H1 (cell line): ENCODE measurements around the gene HTR5A. TPM values are rescaled to one million over a fixed set of nuclear protein-coding genes. Genes with fewer than 3 reads are reported as not detected.

ENCODE experiments used
- CTCF ChIA-PET: fragments of 300-600 bp; sonication (Branson Sonifier 250); formaldehyde crosslinking; loops from one replicate; lab custom pipeline; 2021; ENCODE audit not compliant: partially characterized antibody; lab: Charles Lee
- POLR2A ChIA-PET: fragments of 300-600 bp; sonication (Branson Sonifier 250); formaldehyde crosslinking; loops from one replicate; lab custom pipeline; 2021; ENCODE audit warnings: inconsistent platforms; ENCODE audit not compliant: partially characterized antibody; lab: Charles Lee
- DNase-seq, 2 experiments: peaks; one replicate each; pipeline versions ENCODE4 v3.0.0 to v3.0.0-alpha.2; 2010 to 2022; ENCODE audit warnings: low spot score in 2 of 2, low read depth in 1 of 2, mixed read lengths in 1 of 2
- FAIRE-seq: peaks from 2 replicates; lab custom pipeline; 2011; peaks lifted over from hg19 to GRCh38; lab: Jason Lieb, UNC
- H2AFZ ChIP-seq: 2 replicates; pipeline ENCODE4 v1.8.1; 2012; ENCODE audit warnings: low read length, inconsistent platforms
- H2AK5ac ChIP-seq: 2 replicates; pipeline ENCODE4 v1.6.1; 2013; ENCODE audit warnings: low read depth, low read length
- H2BK120ac ChIP-seq: replicated peaks from 2 replicates; pipeline ENCODE3; 2013; ENCODE audit warnings: low read depth, low read length, inconsistent platforms
- H2BK12ac ChIP-seq: 2 replicates; pipeline ENCODE4 v1.6.1; 2013; ENCODE audit warnings: low read depth, low read length
- H2BK15ac ChIP-seq: 2 replicates; pipeline ENCODE4 v1.6.1; 2013; ENCODE audit warnings: low read length
- H2BK20ac ChIP-seq: 2 replicates; pipeline ENCODE4 v1.6.1; 2013; ENCODE audit warnings: low read length
- H2BK5ac ChIP-seq: 2 replicates; pipeline ENCODE4 v1.6.1; 2013; ENCODE audit warnings: low read depth, low read length
- H3K14ac ChIP-seq: 2 replicates; pipeline ENCODE4 v1.6.1; 2013; ENCODE audit warnings: inconsistent platforms; ENCODE audit not compliant: insufficient read length
- H3K18ac ChIP-seq: 2 replicates; pipeline ENCODE4 v1.6.1; 2013; ENCODE audit warnings: low read length; ENCODE audit errors: extremely low read depth
- H3K23ac ChIP-seq: 2 replicates; pipeline ENCODE4 v1.6.1; 2013; ENCODE audit warnings: inconsistent platforms; ENCODE audit not compliant: insufficient read length
- H3K23me2 ChIP-seq: 2 replicates; pipeline ENCODE4 v1.6.1; 2013; ENCODE audit warnings: low read depth, low read length
- H3K27ac ChIP-seq: 2 replicates; pipeline ENCODE4 v1.6.1; 2011; ENCODE audit warnings: low read depth, low read length, inconsistent platforms
- H3K27me3 ChIP-seq, 4 experiments: replicated peaks in 1 of 4; 1 replicate in 1 of 4; 2 replicates in 3 of 4; pipeline versions ENCODE4 v1.6.1 to v1.8.1; 2011 to 2013; ENCODE audit warnings: low read length in 3 of 4, mild to moderate bottlenecking in 3 of 4, inconsistent platforms in 2 of 4, mixed read lengths in 2 of 4, moderate library complexity in 1 of 4; ENCODE audit not compliant: control insufficient read depth in 3 of 4, insufficient read depth in 3 of 4; ENCODE audit errors: extremely low read depth in 1 of 4
- H3K36me3 ChIP-seq, 4 experiments: 2 replicates each; pipeline versions ENCODE4 v1.6.1 to v1.8.1; 2011 to 2013; ENCODE audit warnings: mild to moderate bottlenecking in 4 of 4, low read length in 3 of 4, moderate library complexity in 2 of 4, control low read depth in 1 of 4, inconsistent platforms in 1 of 4; ENCODE audit not compliant: insufficient read depth in 4 of 4, control insufficient read depth in 2 of 4
- H3K4ac ChIP-seq: replicated peaks from 2 replicates; pipeline ENCODE3; 2013; ENCODE audit warnings: low read length, low read depth, mixed read lengths, inconsistent platforms; ENCODE audit not compliant: insufficient read length
- H3K4me1 ChIP-seq, 4 experiments: replicated peaks in 1 of 4; 1 replicate in 1 of 4; 2 replicates in 3 of 4; pipeline versions ENCODE4 v1.6.1 to v1.8.1; 2011 to 2013; ENCODE audit warnings: low read length in 3 of 4, inconsistent platforms in 2 of 4, mixed read lengths in 1 of 4; ENCODE audit not compliant: insufficient read depth in 4 of 4, control insufficient read depth in 3 of 4
- H3K4me2 ChIP-seq, 2 experiments: 2 replicates each; pipeline versions ENCODE4 v1.6.1 to v1.8.1; 2011 to 2013; ENCODE audit warnings: low read depth in 2 of 2, low read length in 2 of 2, control low read depth in 1 of 2, inconsistent platforms in 1 of 2, mild to moderate bottlenecking in 1 of 2; ENCODE audit not compliant: insufficient read depth in 1 of 2
- H3K4me3 ChIP-seq, 4 experiments: fragments of 200-600, 300-600 bp in 1 of 4; sonication (generic), shearing (Covaris generic), sonication (Bioruptor Twin) in 1 of 4; 2 replicates each; pipeline versions ENCODE4 v1.5.1 to v1.8.1; 2011 to 2016; ENCODE audit warnings: low read length in 4 of 4, low read depth in 3 of 4, control low read depth in 2 of 4, inconsistent platforms in 2 of 4, mild to moderate bottlenecking in 2 of 4, mixed read lengths in 1 of 4, moderate library complexity in 1 of 4; ENCODE audit not compliant: insufficient read depth in 2 of 4; ENCODE audit errors: extremely low read depth in 1 of 4
- H3K56ac ChIP-seq: replicated peaks from 2 replicates; pipeline ENCODE3; 2013; ENCODE audit warnings: low read depth, mild to moderate bottlenecking, mixed read lengths, low read length, inconsistent platforms; ENCODE audit not compliant: insufficient read length
- H3K79me1 ChIP-seq: 2 replicates; pipeline ENCODE4 v1.6.1; 2013; ENCODE audit warnings: low read depth, low read length, control low read depth
- H3K79me2 ChIP-seq, 2 experiments: 2 replicates each; pipeline versions ENCODE4 v1.6.1 to v1.8.1; 2012 to 2013; ENCODE audit warnings: low read length in 2 of 2, mild to moderate bottlenecking in 2 of 2, inconsistent platforms in 1 of 2; ENCODE audit not compliant: insufficient read depth in 2 of 2, control insufficient read depth in 1 of 2
- H3K9ac ChIP-seq, 4 experiments: replicated peaks in 1 of 4; 1 replicate in 1 of 4; 2 replicates in 3 of 4; pipeline versions ENCODE4 v1.6.1 to v1.8.1; 2011 to 2013; ENCODE audit warnings: low read depth in 3 of 4, low read length in 3 of 4, control low read depth in 2 of 4, mild to moderate bottlenecking in 2 of 4, moderate library complexity in 2 of 4, inconsistent platforms in 1 of 4; ENCODE audit errors: extremely low read depth in 1 of 4
- H3K9me3 ChIP-seq, 2 experiments: 2 replicates each; pipeline versions ENCODE4 v1.6.1 to v1.8.1; 2012 to 2013; ENCODE audit warnings: mild to moderate bottlenecking in 2 of 2, moderate library complexity in 2 of 2, control low read depth in 1 of 2, inconsistent platforms in 1 of 2, low read depth in 1 of 2, low read length in 1 of 2, mixed read lengths in 1 of 2; ENCODE audit not compliant: insufficient read depth in 2 of 2
- H4K20me1 ChIP-seq, 2 experiments: replicated peaks in 1 of 2; 2 replicates each; pipeline versions ENCODE3 to v1.8.1; 2011 to 2013; ENCODE audit warnings: inconsistent platforms in 2 of 2, low read length in 2 of 2, mild to moderate bottlenecking in 1 of 2; ENCODE audit not compliant: insufficient read depth in 2 of 2, control insufficient read depth in 1 of 2
- H4K5ac ChIP-seq: 2 replicates; pipeline ENCODE4 v1.6.1; 2013; ENCODE audit warnings: low read length, low read depth, mixed read lengths, inconsistent platforms; ENCODE audit not compliant: insufficient read length
- H4K8ac ChIP-seq: 2 replicates; pipeline ENCODE4 v1.8.0; 2013; ENCODE audit warnings: mild to moderate bottlenecking, moderate library complexity, low read length, inconsistent platforms; ENCODE audit not compliant: insufficient read depth; ENCODE audit errors: extremely low read depth
- H4K91ac ChIP-seq: replicated peaks from 2 replicates; pipeline ENCODE3; 2013; ENCODE audit warnings: low read length, mixed read lengths, inconsistent platforms; ENCODE audit not compliant: insufficient read length
- EGR1 ChIP-seq: IDR thresholded peaks from 2 replicates; pipeline ENCODE4 v1.6.1; 2011; ENCODE audit warnings: low read depth, low read length, borderline replicate concordance
- USF2 ChIP-seq: IDR thresholded peaks from 2 replicates; pipeline ENCODE4 v1.6.1; 2011; ENCODE audit warnings: low read length, improper control_type of control experiment
- WGBS, 2 experiments: shearing (Covaris generic) in 1 of 2; methylation state at CpG; one replicate each; pipeline versions ENCODE4 v1.1.6 to v1.1.7; 2013 to 2015; ENCODE audit warnings: low lambda C conversion rate in 2 of 2, mixed read lengths in 2 of 2, inconsistent platforms in 1 of 2, low coverage in 1 of 2, missing lambda C conversion rate in 1 of 2; ENCODE audit not compliant: insufficient replicate concordance in 2 of 2, insufficient coverage in 1 of 2, insufficient read length in 1 of 2; ENCODE audit errors: extremely low coverage in 1 of 2, missing lambda C conversion rate in 1 of 2; 5-methylcytosine and 5-hydroxymethylcytosine counted together
- polyA plus RNA-seq, 7 experiments: library from polyadenylated mRNA; depleted of rRNA in 3 of 7; stranded (reverse) in 5 of 7; unstranded in 2 of 7; fragments of >200 nt in 5 of 7; fragments of 200-250 nt in 2 of 7; gene quantifications; 1 replicate in 5 of 7; 2 replicates in 1 of 7; 4 replicates in 1 of 7; pipeline versions ENCODE4 v1.2.1 to v1.2.3, GENCODE V29; 2011 to 2013; ENCODE audit warnings: missing spikeins in 2 of 7, mixed read lengths in 2 of 7
- total RNA-seq: library from RNA; stranded (reverse); fragmentation: NEBNext Ultra II Directional; extraction: Animal tissue kit (Norgen Biotek cat#: 25700); gene quantifications from 2 replicates; pipeline ENCODE4 v1.2.1, GENCODE V29; 2021

Gene HTR5A
- total and polyA plus RNA-seq, 2 of the 8 experiments (the other 6 are each of a cell fraction or from before 2014, with no cell fraction given) = 0.02 TPM; not detected in 1

GRCh38 chr7:155066417-155066950, 3.6 kb upstream of the HTR5A start:
- WGBS, 2 experiments = 75% methylated on average over 7 of the region's 7 CpGs; no CpG with 5 or more reads in 1 of the 2 experiments

More at GRCh38 chr7:155066417-155066950, 3.6 kb upstream of the HTR5A start:
- H2AFZ ChIP-seq = no peak overlapping the region
- H3K23ac ChIP-seq = no peak overlapping the region
- no peaks in the 10 kb centered on the region for H3K79me1 ChIP-seq
- no peaks in the 10 kb centered on the region for H3K79me2 ChIP-seq
- no peak for TF ChIP-seq USF2
- TF ChIP-seq EGR1 = no peak
- no peak overlapping the region for H2AK5ac ChIP-seq
- DNase-seq (no peak), FAIRE-seq (no peak)
- no peak overlapping the region for H2BK5ac ChIP-seq
- H3K27me3 ChIP-seq = peaks cover 5 to 14% (median 12%) of the 10 kb centered on the region in 4 experiments; a peak in 6 of 7 replicates
- no peak overlapping the region for H2BK12ac ChIP-seq
- H3K56ac ChIP-seq = no peak overlapping the region
- no peak overlapping the region for H3K27ac ChIP-seq
- H3K9ac ChIP-seq = no peak overlapping the region
- no peak overlapping the region for H3K4me2 ChIP-seq
- no peak overlapping the region for H3K4me3 ChIP-seq
- H3K18ac ChIP-seq = no peak overlapping the region
- ChIA-PET POLR2A (interaction anchor here (0.6 kb wide), 1 partner anchor 62 kb away, joined by 3 read pairs; no protein-coding TSS in a partner anchor), CTCF (no interaction called here)
- no peak overlapping the region for H4K91ac ChIP-seq
- H3K9me3 ChIP-seq = no peaks in the 10 kb centered on the region
- H2BK20ac ChIP-seq = no peak overlapping the region
- no peak overlapping the region for H3K4ac ChIP-seq
- no peak overlapping the region for H2BK15ac ChIP-seq
- H4K8ac ChIP-seq = no peak overlapping the region
- peaks cover 6% of the 10 kb centered on the region; the same call in 1 of the 2 replicates for H3K23me2 ChIP-seq
- H3K36me3 ChIP-seq = no peaks in the 10 kb centered on the region
- H4K5ac ChIP-seq = no peak overlapping the region
- H2BK120ac ChIP-seq = no peak overlapping the region
- H3K4me1 ChIP-seq = peaks cover 0 to 7% (median 4%) of the 10 kb centered on the region in 4 experiments; a peak in 4 of 7 replicates
- no peak overlapping the region for H3K14ac ChIP-seq
- peaks cover 2% of the 10 kb centered on the region in 2 experiments for H4K20me1 ChIP-seq
